Measurements from ENCODE around the gene LTB4R2. TPM values are rescaled to one million over a fixed set of nuclear protein-coding genes. Genes with fewer than 3 reads are reported as not detected.

Gene LTB4R2
- total RNA-seq, 1 experiment from 2014 or later: not detected

GRCh38 chr14:24273422-24273998, 36.4 kb upstream of the LTB4R2 start:
- in situ Hi-C loops (cut with HindIII; ENCODE audit: low pct_unique_long_range_greater_than_20kb, low sequenced_read_pairs): no loop called here
- DNase-seq (ENCODE audit: low read depth): no peak

GRCh38 chr14:24274101-24274543, 35.8 kb upstream of the LTB4R2 start:
- DNase-seq (ENCODE audit: low read depth): no peak

GRCh38 chr14:24277071-24277470, 32.9 kb upstream of the LTB4R2 start:
- DNase-seq (ENCODE audit: low read depth): no peak
- in situ Hi-C loops (cut with HindIII; ENCODE audit: low pct_unique_long_range_greater_than_20kb, low sequenced_read_pairs): no loop called here

More at GRCh38 chr14:24274101-24274543, 35.8 kb upstream of the LTB4R2 start:
- in situ Hi-C loops (cut with HindIII; ENCODE audit: low pct_unique_long_range_greater_than_20kb, low sequenced_read_pairs): no loop called here

GRCh38 chr14:24277606-24278321, 32.2 kb upstream of the LTB4R2 start:
- DNase-seq (ENCODE audit: low read depth): no peak
- in situ Hi-C loops (cut with HindIII; ENCODE audit: low pct_unique_long_range_greater_than_20kb, low sequenced_read_pairs): no loop called here

- in situ Hi-C loops (cut with HindIII; ENCODE audit: low pct_unique_long_range_greater_than_20kb, low sequenced_read_pairs): no loop called here
- DNase-seq (ENCODE audit: low read depth): no peak
Observed at GRCh38 chr14:24278424-24278823, 31.5 kb upstream of the LTB4R2 start.

- in situ Hi-C loops (cut with HindIII; ENCODE audit: low pct_unique_long_range_greater_than_20kb, low sequenced_read_pairs): no loop called here
- no peak for DNase-seq (ENCODE audit: low read depth)
Observed at GRCh38 chr14:24279301-24280186, 30.4 kb upstream of the LTB4R2 start.

GRCh38 chr14:24280797-24281460, 29.0 kb upstream of the LTB4R2 start:
- no peak for DNase-seq (ENCODE audit: low read depth)
- in situ Hi-C loops (cut with HindIII; ENCODE audit: low pct_unique_long_range_greater_than_20kb, low sequenced_read_pairs): no loop called here

GRCh38 chr14:24281636-24282035, 28.3 kb upstream of the LTB4R2 start:
- no peak for DNase-seq (ENCODE audit: low read depth)
- in situ Hi-C loops (cut with HindIII; ENCODE audit: low pct_unique_long_range_greater_than_20kb, low sequenced_read_pairs): no loop called here

GRCh38 chr14:24282736-24283135, 27.2 kb upstream of the LTB4R2 start:
- in situ Hi-C loops (cut with HindIII; ENCODE audit: low pct_unique_long_range_greater_than_20kb, low sequenced_read_pairs): no loop called here
- no peak for DNase-seq (ENCODE audit: low read depth)

- DNase-seq (ENCODE audit: low read depth): no peak
- in situ Hi-C loops (cut with HindIII; ENCODE audit: low pct_unique_long_range_greater_than_20kb, low sequenced_read_pairs): no loop called here
Observed at GRCh38 chr14:24283796-24284460, 26.0 kb upstream of the LTB4R2 start.

- in situ Hi-C loops (cut with HindIII; ENCODE audit: low pct_unique_long_range_greater_than_20kb, low sequenced_read_pairs): no loop called here
- DNase-seq (ENCODE audit: low read depth): no peak
Observed at GRCh38 chr14:24284501-24285035, 25.4 kb upstream of the LTB4R2 start.

- DNase-seq (ENCODE audit: low read depth): no peak
- in situ Hi-C loops (cut with HindIII; ENCODE audit: low pct_unique_long_range_greater_than_20kb, low sequenced_read_pairs): no loop called here
Observed at GRCh38 chr14:24285351-24285750, 24.6 kb upstream of the LTB4R2 start.

- in situ Hi-C loops (cut with HindIII; ENCODE audit: low pct_unique_long_range_greater_than_20kb, low sequenced_read_pairs): no loop called here
- no peak for DNase-seq (ENCODE audit: low read depth)
Observed at GRCh38 chr14:24286996-24287395, 22.9 kb upstream of the LTB4R2 start.

- DNase-seq (ENCODE audit: low read depth): no peak
- in situ Hi-C loops (cut with HindIII; ENCODE audit: low pct_unique_long_range_greater_than_20kb, low sequenced_read_pairs): no loop called here
Observed at GRCh38 chr14:24289649-24290280, 20.2 kb upstream of the LTB4R2 start.

- in situ Hi-C loops (cut with HindIII; ENCODE audit: low pct_unique_long_range_greater_than_20kb, low sequenced_read_pairs): no loop called here
- no peak for DNase-seq (ENCODE audit: low read depth)
Observed at GRCh38 chr14:24290746-24291145, 19.2 kb upstream of the LTB4R2 start.

- no peak for DNase-seq (ENCODE audit: low read depth)
- in situ Hi-C loops (cut with HindIII; ENCODE audit: low pct_unique_long_range_greater_than_20kb, low sequenced_read_pairs): no loop called here
Observed at GRCh38 chr14:24291446-24292117, 18.4 kb upstream of the LTB4R2 start.

Measured in Caki2 (cell line).